ENCODE results near the gene SAMD11.

DNA sequence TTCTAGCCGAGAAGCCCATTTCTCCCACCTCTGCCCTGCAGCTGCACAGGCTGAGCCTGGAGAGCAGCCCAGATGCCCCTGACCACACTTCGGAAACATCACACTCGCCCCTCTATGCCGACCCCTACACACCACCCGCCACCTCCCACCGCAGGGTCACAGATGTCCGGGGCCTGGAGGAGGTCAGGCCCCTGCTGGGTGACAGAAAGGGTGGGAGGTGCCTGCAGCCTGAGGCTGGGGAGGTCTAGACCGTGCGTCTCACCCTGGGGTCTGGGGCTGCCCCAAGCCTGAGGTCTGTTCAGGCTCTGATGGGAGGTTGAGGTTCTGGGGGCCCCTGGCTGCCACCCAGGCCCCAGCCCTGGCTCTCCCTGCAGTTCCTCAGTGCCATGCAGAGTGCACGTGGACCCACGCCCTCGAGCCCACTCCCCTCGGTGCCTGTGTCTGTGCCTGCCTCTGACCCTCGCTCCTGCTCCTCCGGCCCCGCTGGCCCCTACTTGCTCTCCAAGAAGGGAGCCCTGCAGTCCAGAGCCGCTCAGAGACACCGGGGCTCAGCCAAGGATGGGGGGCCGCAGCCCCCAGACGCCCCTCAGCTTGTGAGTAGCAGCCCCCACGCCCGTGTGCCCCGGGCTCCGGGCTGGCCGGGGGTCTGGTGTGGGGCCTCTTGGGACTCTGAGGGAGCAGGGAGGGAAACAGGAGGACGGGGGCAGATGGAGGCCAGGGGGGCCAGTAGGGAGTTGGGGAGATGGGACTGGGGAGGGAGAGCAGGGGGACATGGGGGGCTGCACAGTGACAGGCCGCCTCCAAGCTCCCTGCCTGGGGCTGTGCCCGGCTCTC, 50.0 kb downstream of the SAMD11 start:
- TF ChIP-seq, protein P1, sequence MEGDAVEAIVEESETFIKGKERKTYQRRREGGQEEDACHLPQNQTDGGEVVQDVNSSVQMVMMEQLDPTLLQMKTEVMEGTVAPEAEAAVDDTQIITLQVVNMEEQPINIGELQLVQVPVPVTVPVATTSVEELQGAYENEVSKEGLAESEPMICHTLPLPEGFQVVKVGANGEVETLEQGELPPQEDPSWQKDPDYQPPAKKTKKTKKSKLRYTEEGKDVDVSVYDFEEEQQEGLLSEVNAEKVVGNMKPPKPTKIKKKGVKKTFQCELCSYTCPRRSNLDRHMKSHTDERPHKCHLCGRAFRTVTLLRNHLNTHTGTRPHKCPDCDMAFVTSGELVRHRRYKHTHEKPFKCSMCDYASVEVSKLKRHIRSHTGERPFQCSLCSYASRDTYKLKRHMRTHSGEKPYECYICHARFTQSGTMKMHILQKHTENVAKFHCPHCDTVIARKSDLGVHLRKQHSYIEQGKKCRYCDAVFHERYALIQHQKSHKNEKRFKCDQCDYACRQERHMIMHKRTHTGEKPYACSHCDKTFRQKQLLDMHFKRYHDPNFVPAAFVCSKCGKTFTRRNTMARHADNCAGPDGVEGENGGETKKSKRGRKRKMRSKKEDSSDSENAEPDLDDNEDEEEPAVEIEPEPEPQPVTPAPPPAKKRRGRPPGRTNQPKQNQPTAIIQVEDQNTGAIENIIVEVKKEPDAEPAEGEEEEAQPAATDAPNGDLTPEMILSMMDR (IDR thresholded peaks at IDR 0.05; ENCODE audit: insufficient read depth, low read depth, low read length) = no peak
- TF ChIP-seq EZH2 (IDR thresholded peaks at IDR 0.05; ENCODE audit: insufficient read depth, low read length) = no peak

Measured in astrocyte (in vitro differentiated cells and primary cell).